ENCODE data around the gene RGMB.

GRCh38 chr5:98845878-98846277, 72.4 kb downstream of the RGMB start:
- TF ChIP-seq CTCF (IDR thresholded peaks at IDR 0.05) (no peak), SMC3 (IDR thresholded peaks at IDR 0.05; ENCODE audit: low read depth, low read length) (no peak), ELF1 (IDR thresholded peaks at IDR 0.05) (no peak), RCOR1 (IDR thresholded peaks at IDR 0.05; ENCODE audit: low read length) (no peak)
- TF ChIP-seq, protein P1, sequence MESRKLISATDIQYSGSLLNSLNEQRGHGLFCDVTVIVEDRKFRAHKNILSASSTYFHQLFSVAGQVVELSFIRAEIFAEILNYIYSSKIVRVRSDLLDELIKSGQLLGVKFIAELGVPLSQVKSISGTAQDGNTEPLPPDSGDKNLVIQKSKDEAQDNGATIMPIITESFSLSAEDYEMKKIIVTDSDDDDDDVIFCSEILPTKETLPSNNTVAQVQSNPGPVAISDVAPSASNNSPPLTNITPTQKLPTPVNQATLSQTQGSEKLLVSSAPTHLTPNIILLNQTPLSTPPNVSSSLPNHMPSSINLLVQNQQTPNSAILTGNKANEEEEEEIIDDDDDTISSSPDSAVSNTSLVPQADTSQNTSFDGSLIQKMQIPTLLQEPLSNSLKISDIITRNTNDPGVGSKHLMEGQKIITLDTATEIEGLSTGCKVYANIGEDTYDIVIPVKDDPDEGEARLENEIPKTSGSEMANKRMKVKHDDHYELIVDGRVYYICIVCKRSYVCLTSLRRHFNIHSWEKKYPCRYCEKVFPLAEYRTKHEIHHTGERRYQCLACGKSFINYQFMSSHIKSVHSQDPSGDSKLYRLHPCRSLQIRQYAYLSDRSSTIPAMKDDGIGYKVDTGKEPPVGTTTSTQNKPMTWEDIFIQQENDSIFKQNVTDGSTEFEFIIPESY (IDR thresholded peaks at IDR 0.05; ENCODE audit: borderline replicate concordance, low read depth) = no peak
